ENCODE measurements around the gene DCC. TPM values are rescaled to one million over a fixed set of nuclear protein-coding genes. Genes with fewer than 3 reads are reported as not detected.

The DCC gene
- total and polyA plus RNA-seq, 9 of the 15 experiments (the other 6 are each of a cell fraction or from before 2014, with no cell fraction given): not detected

DNA sequence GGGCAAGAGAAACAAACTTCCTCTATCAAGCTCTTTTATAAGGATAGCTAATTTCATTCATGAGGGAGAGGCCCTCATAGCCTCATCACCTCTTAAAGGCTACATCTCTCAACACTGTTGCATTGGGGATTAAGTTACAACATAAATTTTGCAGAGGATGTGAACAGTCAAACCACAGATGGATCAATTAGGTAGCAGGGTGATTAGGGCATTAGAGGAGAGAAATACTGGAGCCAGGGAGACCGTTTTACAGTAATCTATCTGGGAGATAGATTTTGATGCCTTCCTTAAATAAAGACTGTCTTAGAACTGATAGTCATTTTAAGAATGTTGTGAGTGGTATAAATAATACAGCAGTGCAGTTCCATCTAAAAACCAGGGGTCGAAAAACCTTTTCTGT lies 258.9 kb downstream of the DCC start (continued):
- TF ChIP-seq RHOXF2B (CRISPR knock-in tag; conservative IDR thresholded peaks at IDR 0.05) (no peak), THRAP3 (IDR thresholded peaks at IDR 0.05; ENCODE audit: borderline replicate concordance) (no peak), CC2D1A (IDR thresholded peaks at IDR 0.05) (no peak), ATF4 (CRISPR knock-in tag; IDR thresholded peaks at IDR 0.05) (no peak), SRSF9 (IDR thresholded peaks at IDR 0.05; ENCODE audit: borderline replicate concordance, low read depth, low read length) (no peak), HMG20A (CRISPR knock-in tag; conservative IDR thresholded peaks at IDR 0.05) (no peak)
- TF ChIP-seq, protein P1, sequence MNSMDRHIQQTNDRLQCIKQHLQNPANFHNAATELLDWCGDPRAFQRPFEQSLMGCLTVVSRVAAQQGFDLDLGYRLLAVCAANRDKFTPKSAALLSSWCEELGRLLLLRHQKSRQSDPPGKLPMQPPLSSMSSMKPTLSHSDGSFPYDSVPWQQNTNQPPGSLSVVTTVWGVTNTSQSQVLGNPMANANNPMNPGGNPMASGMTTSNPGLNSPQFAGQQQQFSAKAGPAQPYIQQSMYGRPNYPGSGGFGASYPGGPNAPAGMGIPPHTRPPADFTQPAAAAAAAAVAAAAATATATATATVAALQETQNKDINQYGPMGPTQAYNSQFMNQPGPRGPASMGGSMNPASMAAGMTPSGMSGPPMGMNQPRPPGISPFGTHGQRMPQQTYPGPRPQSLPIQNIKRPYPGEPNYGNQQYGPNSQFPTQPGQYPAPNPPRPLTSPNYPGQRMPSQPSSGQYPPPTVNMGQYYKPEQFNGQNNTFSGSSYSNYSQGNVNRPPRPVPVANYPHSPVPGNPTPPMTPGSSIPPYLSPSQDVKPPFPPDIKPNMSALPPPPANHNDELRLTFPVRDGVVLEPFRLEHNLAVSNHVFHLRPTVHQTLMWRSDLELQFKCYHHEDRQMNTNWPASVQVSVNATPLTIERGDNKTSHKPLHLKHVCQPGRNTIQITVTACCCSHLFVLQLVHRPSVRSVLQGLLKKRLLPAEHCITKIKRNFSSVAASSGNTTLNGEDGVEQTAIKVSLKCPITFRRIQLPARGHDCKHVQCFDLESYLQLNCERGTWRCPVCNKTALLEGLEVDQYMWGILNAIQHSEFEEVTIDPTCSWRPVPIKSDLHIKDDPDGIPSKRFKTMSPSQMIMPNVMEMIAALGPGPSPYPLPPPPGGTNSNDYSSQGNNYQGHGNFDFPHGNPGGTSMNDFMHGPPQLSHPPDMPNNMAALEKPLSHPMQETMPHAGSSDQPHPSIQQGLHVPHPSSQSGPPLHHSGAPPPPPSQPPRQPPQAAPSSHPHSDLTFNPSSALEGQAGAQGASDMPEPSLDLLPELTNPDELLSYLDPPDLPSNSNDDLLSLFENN (IDR thresholded peaks at IDR 0.05; ENCODE audit: low read depth in 2 of 2, low read length in 2 of 2): no peak

GRCh38 chr18:52602820-52603219 lies 262.8 kb downstream of the DCC start:
- Histone ChIP-seq H3K4me3 (no peak overlapping the region), H3K4me1 (replicated peaks in 1 of 2; ENCODE audit: control insufficient read depth in 2 of 2, insufficient read depth in 2 of 2, low read length in 2 of 2) (no peaks in the 10 kb centered on the region), H3K27ac (ENCODE audit: extremely low read depth, low read depth, low read length) (no peak overlapping the region), H3K9me1 (ENCODE audit: control insufficient read depth, insufficient read depth, low read length) (no peaks in the 10 kb centered on the region), H3K79me2 (ENCODE audit: control insufficient read depth, insufficient read depth, low read length) (no peaks in the 10 kb centered on the region), H4K20me1 (replicated peaks; ENCODE audit: control insufficient read depth, insufficient read depth, low read length) (no peaks in the 10 kb centered on the region), H3K9ac (ENCODE audit: insufficient read depth in 1 of 2, low read depth in 2 of 2, low read length in 2 of 2) (no peak overlapping the region), H2AFZ (ENCODE audit: low read depth, low read length) (no peak overlapping the region), H3K27me3 (ENCODE audit: control insufficient read depth in 2 of 2, insufficient read depth in 2 of 2, low read length in 2 of 2) (no peaks in the 10 kb centered on the region), H3K9me3 (replicated peaks; ENCODE audit: control insufficient read depth, insufficient read depth, low read depth, low read length) (no peaks in the 10 kb centered on the region), H3K4me2 (ENCODE audit: insufficient read depth, low read length) (no peak overlapping the region), H3K36me3 (ENCODE audit: control insufficient read depth, insufficient read depth, low read length) (no peaks in the 10 kb centered on the region)
- no peak for FAIRE-seq
- no peak for ATAC-seq
- WGBS (ENCODE audit: insufficient coverage, low coverage, missing lambda C conversion rate): 0% methylated on average over 1 of the region's 1 CpG
- POLR2A ChIA-PET: no interaction called here
- intact Hi-C loops (cut with micrococcal nuclease): no loop called here
- CTCF ChIA-PET (ENCODE audit: low intra/inter-chr PET ratio): no interaction called here
- BruUV-seq (replicated peaks): no TSS peak
- in situ Hi-C loops (cut with MboI): no loop called here
- DNase-seq (ENCODE audit: extremely low read depth in 1 of 4, low spot score in 3 of 4): no peak
- TF ChIP-seq RFX1 (IDR thresholded peaks at IDR 0.05) (no peak), RERE (CRISPR knock-in tag; IDR thresholded peaks at IDR 0.05; ENCODE audit: borderline replicate concordance) (no peak), SMAD2 (IDR thresholded peaks at IDR 0.05; ENCODE audit: low read depth, low read length) (no peak), NEUROD1 (IDR thresholded peaks at IDR 0.05; ENCODE audit: borderline replicate concordance, low read depth, low read length, partially characterized antibody) (no peak)
- TF ChIP-seq, protein P2, sequence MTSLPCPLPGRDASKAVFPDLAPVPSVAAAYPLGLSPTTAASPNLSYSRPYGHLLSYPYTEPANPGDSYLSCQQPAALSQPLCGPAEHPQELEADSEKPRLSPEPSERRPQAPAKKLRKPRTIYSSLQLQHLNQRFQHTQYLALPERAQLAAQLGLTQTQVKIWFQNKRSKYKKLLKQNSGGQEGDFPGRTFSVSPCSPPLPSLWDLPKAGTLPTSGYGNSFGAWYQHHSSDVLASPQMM (CRISPR knock-in tag; IDR thresholded peaks at IDR 0.05): no peak

Data from K562 (cell line).